ENCODE results near the gene CAB39L. TPM values are rescaled to one million over a fixed set of nuclear protein-coding genes. Genes with fewer than 3 reads are reported as not detected.

The CAB39L gene
- total RNA-seq, 1 experiment from 2014 or later, result 6.2 TPM

DNA sequence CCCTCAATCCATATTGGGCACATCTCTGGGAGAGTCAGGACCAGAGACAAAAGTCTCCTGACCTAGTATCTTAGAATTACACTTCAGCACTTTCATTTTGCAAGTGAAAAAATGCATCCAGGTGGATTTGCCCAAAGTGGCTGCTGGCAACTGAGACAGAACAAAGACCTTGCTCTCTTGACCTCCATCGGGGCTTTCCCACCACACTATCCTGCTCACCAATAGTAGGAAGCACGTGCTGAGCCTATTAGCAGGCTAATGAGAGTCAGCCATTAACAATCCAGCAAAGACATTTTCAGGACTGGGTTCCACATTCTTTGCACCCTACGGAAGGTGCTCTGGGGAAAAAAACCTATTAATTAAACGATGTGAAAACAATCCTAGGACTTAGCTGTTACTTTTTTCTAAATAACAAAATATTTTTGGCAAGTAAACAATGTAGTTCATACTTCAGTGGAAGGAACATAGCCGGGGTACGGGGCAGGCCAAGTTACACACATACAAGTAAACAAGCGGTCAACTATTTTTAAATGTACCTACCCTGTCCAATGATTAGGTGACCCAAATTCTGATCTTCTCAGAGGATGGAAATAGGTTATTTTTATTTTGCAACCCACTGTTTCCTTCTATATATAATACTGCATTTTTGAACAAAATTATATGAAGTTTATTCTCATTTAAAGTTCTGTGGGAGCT lies 117.5 kb downstream of the CAB39L start:
- ChIA-PET POLR2A (interaction anchor here (0.6 kb wide), 2 partner anchors 119 to 282 kb away, joined by 3 to 4 read pairs; no protein-coding TSS in a partner anchor), CTCF (interaction anchor here (0.6 to 0.7 kb wide), 2 partner anchors 14 to 568 kb away, joined by 3 read pairs; no protein-coding TSS in a partner anchor)
- no peak for DNase-seq (ENCODE audit: unreplicated experiment)
- intact Hi-C loops (cut with micrococcal nuclease), result no loop called here
- TF ChIP-seq, protein P1, sequence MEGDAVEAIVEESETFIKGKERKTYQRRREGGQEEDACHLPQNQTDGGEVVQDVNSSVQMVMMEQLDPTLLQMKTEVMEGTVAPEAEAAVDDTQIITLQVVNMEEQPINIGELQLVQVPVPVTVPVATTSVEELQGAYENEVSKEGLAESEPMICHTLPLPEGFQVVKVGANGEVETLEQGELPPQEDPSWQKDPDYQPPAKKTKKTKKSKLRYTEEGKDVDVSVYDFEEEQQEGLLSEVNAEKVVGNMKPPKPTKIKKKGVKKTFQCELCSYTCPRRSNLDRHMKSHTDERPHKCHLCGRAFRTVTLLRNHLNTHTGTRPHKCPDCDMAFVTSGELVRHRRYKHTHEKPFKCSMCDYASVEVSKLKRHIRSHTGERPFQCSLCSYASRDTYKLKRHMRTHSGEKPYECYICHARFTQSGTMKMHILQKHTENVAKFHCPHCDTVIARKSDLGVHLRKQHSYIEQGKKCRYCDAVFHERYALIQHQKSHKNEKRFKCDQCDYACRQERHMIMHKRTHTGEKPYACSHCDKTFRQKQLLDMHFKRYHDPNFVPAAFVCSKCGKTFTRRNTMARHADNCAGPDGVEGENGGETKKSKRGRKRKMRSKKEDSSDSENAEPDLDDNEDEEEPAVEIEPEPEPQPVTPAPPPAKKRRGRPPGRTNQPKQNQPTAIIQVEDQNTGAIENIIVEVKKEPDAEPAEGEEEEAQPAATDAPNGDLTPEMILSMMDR (IDR thresholded peaks at IDR 0.05; ENCODE audit: unreplicated experiment), result no peak
- H3K27me3 Mint-ChIP-seq (ENCODE audit: insufficient read depth, unreplicated experiment), result no peaks in the 10 kb centered on the region
- no peaks in the 10 kb centered on the region for H3K36me3 Mint-ChIP-seq (ENCODE audit: insufficient read depth, unreplicated experiment)
- H3K4me3 Mint-ChIP-seq (ENCODE audit: unreplicated experiment), result no peak overlapping the region
- no peaks in the 10 kb centered on the region for H3K4me1 Mint-ChIP-seq (ENCODE audit: insufficient read depth, unreplicated experiment)
- H3K9me3 Mint-ChIP-seq (ENCODE audit: unreplicated experiment), result no peaks in the 10 kb centered on the region
- no peak overlapping the region for H3K27ac Mint-ChIP-seq (ENCODE audit: low read depth, unreplicated experiment)
- no TSS peak for BruUV-seq (replicated peaks)

- ChIA-PET POLR2A (no interaction called here), CTCF (interaction anchor here (0.5 to 1.1 kb wide), 2 partner anchors 9 to 526 kb away, joined by 3 to 5 read pairs; no protein-coding TSS in a partner anchor)
- DNase-seq (ENCODE audit: unreplicated experiment), result no peak
- H3K27me3 Mint-ChIP-seq (ENCODE audit: insufficient read depth, unreplicated experiment), result no peaks in the 10 kb centered on the region
- no peak overlapping the region for H3K27ac Mint-ChIP-seq (ENCODE audit: low read depth, unreplicated experiment)
- H3K4me1 Mint-ChIP-seq (ENCODE audit: insufficient read depth, unreplicated experiment), result no peaks in the 10 kb centered on the region
- H3K4me3 Mint-ChIP-seq (ENCODE audit: unreplicated experiment), result no peak overlapping the region
- no peaks in the 10 kb centered on the region for H3K9me3 Mint-ChIP-seq (ENCODE audit: unreplicated experiment)
- intact Hi-C loops (cut with micrococcal nuclease), result no loop called here
- no TSS peak for BruUV-seq (replicated peaks)
- no peaks in the 10 kb centered on the region for H3K36me3 Mint-ChIP-seq (ENCODE audit: insufficient read depth, unreplicated experiment)
- TF ChIP-seq, protein P1 (IDR thresholded peaks at IDR 0.05; ENCODE audit: unreplicated experiment), result no peak
Measured at GRCh38 chr13:49323344-49323743, 120.5 kb downstream of the CAB39L start.

GRCh38 chr13:49322702-49323101 lies 121.2 kb downstream of the CAB39L start:
- no peak for DNase-seq (ENCODE audit: unreplicated experiment)
- Mint-ChIP-seq H3K9me3 (ENCODE audit: unreplicated experiment) (no peaks in the 10 kb centered on the region), H3K36me3 (ENCODE audit: insufficient read depth, unreplicated experiment) (no peaks in the 10 kb centered on the region), H3K4me1 (ENCODE audit: insufficient read depth, unreplicated experiment) (no peaks in the 10 kb centered on the region), H3K27ac (ENCODE audit: low read depth, unreplicated experiment) (no peak overlapping the region), H3K27me3 (ENCODE audit: insufficient read depth, unreplicated experiment) (no peaks in the 10 kb centered on the region), H3K4me3 (ENCODE audit: unreplicated experiment) (no peak overlapping the region)
- TF ChIP-seq, protein P1 (IDR thresholded peaks at IDR 0.05; ENCODE audit: unreplicated experiment), result no peak
- intact Hi-C loops (cut with micrococcal nuclease), result no loop called here
- CTCF ChIA-PET, result interaction anchor here (0.5 to 1.2 kb wide), 3 partner anchors 8 to 42 kb away, joined by 3 to 5 read pairs (median 3); no protein-coding TSS in a partner anchor
- no TSS peak for BruUV-seq (replicated peaks)
- POLR2A ChIA-PET, result no interaction called here

- no TSS peak for BruUV-seq (replicated peaks)
- no peaks in the 10 kb centered on the region for H3K36me3 Mint-ChIP-seq (ENCODE audit: insufficient read depth, unreplicated experiment)
- intact Hi-C loops (cut with micrococcal nuclease), result no loop called here
Measured at GRCh38 chr13:49320975-49321374, 122.9 kb downstream of the CAB39L start.

More at GRCh38 chr13:49320975-49321374, 122.9 kb downstream of the CAB39L start:
- Mint-ChIP-seq H3K9me3 (ENCODE audit: unreplicated experiment) (no peaks in the 10 kb centered on the region), H3K4me3 (ENCODE audit: unreplicated experiment) (no peak overlapping the region), H3K27ac (ENCODE audit: low read depth, unreplicated experiment) (no peak overlapping the region), H3K27me3 (ENCODE audit: insufficient read depth, unreplicated experiment) (no peaks in the 10 kb centered on the region), H3K4me1 (ENCODE audit: insufficient read depth, unreplicated experiment) (no peaks in the 10 kb centered on the region)
- DNase-seq (ENCODE audit: unreplicated experiment), result no peak
- TF ChIP-seq, protein P1 (IDR thresholded peaks at IDR 0.05; ENCODE audit: unreplicated experiment), result no peak
- ChIA-PET POLR2A (no interaction called here), CTCF (interaction anchor here (1.1 kb wide), 1 partner anchor 408 kb away, joined by 3 read pairs; no protein-coding TSS in a partner anchor)
